ENCODE measurements around the gene ITGAX. TPM values are rescaled to one million over a fixed set of nuclear protein-coding genes. Genes with fewer than 3 reads are reported as not detected.

Gene ITGAX
- polyA plus RNA-seq, 1 of the 3 experiments (the other 2 are of a cell fraction) = 0.66 TPM

DNA sequence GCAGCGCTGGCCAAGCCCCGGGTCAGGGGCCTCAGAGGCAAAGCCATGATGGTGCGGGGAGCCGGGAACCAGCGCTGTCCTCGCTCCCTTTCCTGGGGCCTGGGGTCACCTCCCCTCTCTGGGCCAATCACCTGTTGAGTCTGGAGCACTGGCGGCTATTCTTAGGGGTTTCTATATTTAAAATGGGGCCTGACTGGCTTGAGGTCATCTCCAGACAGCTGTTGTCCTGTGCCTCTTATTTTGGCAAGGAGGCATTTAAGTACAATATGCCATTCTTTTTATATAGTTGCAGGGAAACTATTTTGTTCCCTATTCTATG lies 73.3 kb downstream of the ITGAX start, which contains the start of gene COX6A2:
Gene COX6A2, minus strand, starts transcription at position 82 of the 319 bp plus-strand sequence. Its CDS starts 35 bp downstream, at position 47.
- CTCF ChIA-PET = interaction anchor here (1.1 to 3.0 kb wide), 3 partner anchors 11 to 30 kb away, joined by 3 to 13 read pairs (median 3); partner anchors contain the start of gene ZNF843
- peak within 1 kb of the TSS; percentile 60; the same call in 1 of the 2 replicates for H3K4me2 ChIP-seq

More for the DNA sequence above, 73.3 kb downstream of the ITGAX start, which contains the start of gene COX6A2:
- no peak for DNase-seq
- Histone ChIP-seq H3K27me3 (ENCODE audit: insufficient read depth) (peaks cover 36% of the 10 kb centered on the region), H4K20me1 (ENCODE audit: insufficient read depth) (no peaks in the 10 kb centered on the region), H3F3A (replicated peaks; ENCODE audit: insufficient read depth) (no peaks in the 10 kb centered on the region), H3K9me2 (no peaks in the 10 kb centered on the region), H3K36me3 (replicated peaks in 1 of 2; ENCODE audit: control insufficient read depth in 1 of 2, insufficient read depth in 2 of 2, low read length in 1 of 2) (no peaks in the 10 kb centered on the region), H3K4me3 (ENCODE audit: low read depth in 2 of 2, low read length in 1 of 2) (peak within 1 kb of the TSS in 1 of 2 experiments; percentile 33; a peak in 2 of 4 replicates), H3K4me1 (ENCODE audit: control insufficient read depth in 1 of 2, insufficient read depth in 2 of 2, low read depth in 1 of 2, low read length in 1 of 2) (no peaks in the 10 kb centered on the region; a peak in 1 of 4 replicates), H3K9me3 (no peaks in the 10 kb centered on the region), H3K79me2 (ENCODE audit: insufficient read depth) (no peaks in the 10 kb centered on the region), H3K9ac (no peak within 1 kb of the TSS), H2AFZ (ENCODE audit: low read depth) (peak within 1 kb of the TSS; percentile 59; the same call in 1 of the 2 replicates), H3K27ac (ENCODE audit: low read depth in 2 of 2, low read length in 1 of 2) (no peak within 1 kb of the TSS)
- POLR2A ChIA-PET = no interaction called here
- 24% methylated on average over 7 of the region's 7 CpGs for WGBS (ENCODE audit: low lambda C conversion rate)
- TF ChIP-seq CHD2 (IDR thresholded peaks at IDR 0.05; ENCODE audit: low read length, partially characterized antibody) (no peak), EP300 (IDR thresholded peaks at IDR 0.05; ENCODE audit: borderline replicate concordance in 1 of 2, low read depth in 1 of 2, low read length in 1 of 2) (no peak), TAF1 (IDR thresholded peaks at IDR 0.05; ENCODE audit: borderline replicate concordance, low read depth, low read length) (no peak), GABPA (IDR thresholded peaks at IDR 0.05; ENCODE audit: low read depth) (no peak), MEF2A (IDR thresholded peaks at IDR 0.05; ENCODE audit: borderline replicate concordance, low read depth) (no peak), POLR2AphosphoS5 (IDR thresholded peaks at IDR 0.05; ENCODE audit: low read depth, low read length) (no peak), SIN3A (IDR thresholded peaks at IDR 0.05; ENCODE audit: borderline replicate concordance, low read depth, low read length) (no peak), JUND (IDR thresholded peaks at IDR 0.05) (no peak), FOXJ3 (CRISPR knock-in tag; IDR thresholded peaks at IDR 0.05) (no peak), ELF1 (IDR thresholded peaks at IDR 0.05) (no peak), NFIC (IDR thresholded peaks at IDR 0.05; ENCODE audit: borderline replicate concordance) (no peak)
- TF ChIP-seq, protein P1, sequence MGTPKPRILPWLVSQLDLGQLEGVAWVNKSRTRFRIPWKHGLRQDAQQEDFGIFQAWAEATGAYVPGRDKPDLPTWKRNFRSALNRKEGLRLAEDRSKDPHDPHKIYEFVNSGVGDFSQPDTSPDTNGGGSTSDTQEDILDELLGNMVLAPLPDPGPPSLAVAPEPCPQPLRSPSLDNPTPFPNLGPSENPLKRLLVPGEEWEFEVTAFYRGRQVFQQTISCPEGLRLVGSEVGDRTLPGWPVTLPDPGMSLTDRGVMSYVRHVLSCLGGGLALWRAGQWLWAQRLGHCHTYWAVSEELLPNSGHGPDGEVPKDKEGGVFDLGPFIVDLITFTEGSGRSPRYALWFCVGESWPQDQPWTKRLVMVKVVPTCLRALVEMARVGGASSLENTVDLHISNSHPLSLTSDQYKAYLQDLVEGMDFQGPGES (IDR thresholded peaks at IDR 0.05; ENCODE audit: low read depth, low read length) = no peak
- TF ChIP-seq, protein P2, sequence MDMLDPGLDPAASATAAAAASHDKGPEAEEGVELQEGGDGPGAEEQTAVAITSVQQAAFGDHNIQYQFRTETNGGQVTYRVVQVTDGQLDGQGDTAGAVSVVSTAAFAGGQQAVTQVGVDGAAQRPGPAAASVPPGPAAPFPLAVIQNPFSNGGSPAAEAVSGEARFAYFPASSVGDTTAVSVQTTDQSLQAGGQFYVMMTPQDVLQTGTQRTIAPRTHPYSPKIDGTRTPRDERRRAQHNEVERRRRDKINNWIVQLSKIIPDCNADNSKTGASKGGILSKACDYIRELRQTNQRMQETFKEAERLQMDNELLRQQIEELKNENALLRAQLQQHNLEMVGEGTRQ (IDR thresholded peaks at IDR 0.05; ENCODE audit: borderline replicate concordance, low read depth, low read length) = no peak
- TF ChIP-seq, protein P3, sequence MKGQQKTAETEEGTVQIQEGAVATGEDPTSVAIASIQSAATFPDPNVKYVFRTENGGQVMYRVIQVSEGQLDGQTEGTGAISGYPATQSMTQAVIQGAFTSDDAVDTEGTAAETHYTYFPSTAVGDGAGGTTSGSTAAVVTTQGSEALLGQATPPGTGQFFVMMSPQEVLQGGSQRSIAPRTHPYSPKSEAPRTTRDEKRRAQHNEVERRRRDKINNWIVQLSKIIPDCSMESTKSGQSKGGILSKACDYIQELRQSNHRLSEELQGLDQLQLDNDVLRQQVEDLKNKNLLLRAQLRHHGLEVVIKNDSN (IDR thresholded peaks at IDR 0.05; ENCODE audit: borderline replicate concordance, low read depth) = no peak
- TF ChIP-seq, protein P4, sequence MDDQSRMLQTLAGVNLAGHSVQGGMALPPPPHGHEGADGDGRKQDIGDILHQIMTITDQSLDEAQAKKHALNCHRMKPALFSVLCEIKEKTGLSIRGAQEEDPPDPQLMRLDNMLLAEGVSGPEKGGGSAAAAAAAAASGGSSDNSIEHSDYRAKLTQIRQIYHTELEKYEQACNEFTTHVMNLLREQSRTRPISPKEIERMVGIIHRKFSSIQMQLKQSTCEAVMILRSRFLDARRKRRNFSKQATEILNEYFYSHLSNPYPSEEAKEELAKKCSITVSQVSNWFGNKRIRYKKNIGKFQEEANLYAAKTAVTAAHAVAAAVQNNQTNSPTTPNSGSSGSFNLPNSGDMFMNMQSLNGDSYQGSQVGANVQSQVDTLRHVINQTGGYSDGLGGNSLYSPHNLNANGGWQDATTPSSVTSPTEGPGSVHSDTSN (IDR thresholded peaks at IDR 0.05) = no peak
- TF ChIP-seq, protein P5, sequence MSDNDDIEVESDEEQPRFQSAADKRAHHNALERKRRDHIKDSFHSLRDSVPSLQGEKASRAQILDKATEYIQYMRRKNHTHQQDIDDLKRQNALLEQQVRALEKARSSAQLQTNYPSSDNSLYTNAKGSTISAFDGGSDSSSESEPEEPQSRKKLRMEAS (IDR thresholded peaks at IDR 0.05; ENCODE audit: low read depth) = no peak
- TF ChIP-seq, protein P6, sequence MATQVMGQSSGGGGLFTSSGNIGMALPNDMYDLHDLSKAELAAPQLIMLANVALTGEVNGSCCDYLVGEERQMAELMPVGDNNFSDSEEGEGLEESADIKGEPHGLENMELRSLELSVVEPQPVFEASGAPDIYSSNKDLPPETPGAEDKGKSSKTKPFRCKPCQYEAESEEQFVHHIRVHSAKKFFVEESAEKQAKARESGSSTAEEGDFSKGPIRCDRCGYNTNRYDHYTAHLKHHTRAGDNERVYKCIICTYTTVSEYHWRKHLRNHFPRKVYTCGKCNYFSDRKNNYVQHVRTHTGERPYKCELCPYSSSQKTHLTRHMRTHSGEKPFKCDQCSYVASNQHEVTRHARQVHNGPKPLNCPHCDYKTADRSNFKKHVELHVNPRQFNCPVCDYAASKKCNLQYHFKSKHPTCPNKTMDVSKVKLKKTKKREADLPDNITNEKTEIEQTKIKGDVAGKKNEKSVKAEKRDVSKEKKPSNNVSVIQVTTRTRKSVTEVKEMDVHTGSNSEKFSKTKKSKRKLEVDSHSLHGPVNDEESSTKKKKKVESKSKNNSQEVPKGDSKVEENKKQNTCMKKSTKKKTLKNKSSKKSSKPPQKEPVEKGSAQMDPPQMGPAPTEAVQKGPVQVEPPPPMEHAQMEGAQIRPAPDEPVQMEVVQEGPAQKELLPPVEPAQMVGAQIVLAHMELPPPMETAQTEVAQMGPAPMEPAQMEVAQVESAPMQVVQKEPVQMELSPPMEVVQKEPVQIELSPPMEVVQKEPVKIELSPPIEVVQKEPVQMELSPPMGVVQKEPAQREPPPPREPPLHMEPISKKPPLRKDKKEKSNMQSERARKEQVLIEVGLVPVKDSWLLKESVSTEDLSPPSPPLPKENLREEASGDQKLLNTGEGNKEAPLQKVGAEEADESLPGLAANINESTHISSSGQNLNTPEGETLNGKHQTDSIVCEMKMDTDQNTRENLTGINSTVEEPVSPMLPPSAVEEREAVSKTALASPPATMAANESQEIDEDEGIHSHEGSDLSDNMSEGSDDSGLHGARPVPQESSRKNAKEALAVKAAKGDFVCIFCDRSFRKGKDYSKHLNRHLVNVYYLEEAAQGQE (IDR thresholded peaks at IDR 0.05; ENCODE audit: low read depth, low read length) = no peak
- TF ChIP-seq, protein P7, sequence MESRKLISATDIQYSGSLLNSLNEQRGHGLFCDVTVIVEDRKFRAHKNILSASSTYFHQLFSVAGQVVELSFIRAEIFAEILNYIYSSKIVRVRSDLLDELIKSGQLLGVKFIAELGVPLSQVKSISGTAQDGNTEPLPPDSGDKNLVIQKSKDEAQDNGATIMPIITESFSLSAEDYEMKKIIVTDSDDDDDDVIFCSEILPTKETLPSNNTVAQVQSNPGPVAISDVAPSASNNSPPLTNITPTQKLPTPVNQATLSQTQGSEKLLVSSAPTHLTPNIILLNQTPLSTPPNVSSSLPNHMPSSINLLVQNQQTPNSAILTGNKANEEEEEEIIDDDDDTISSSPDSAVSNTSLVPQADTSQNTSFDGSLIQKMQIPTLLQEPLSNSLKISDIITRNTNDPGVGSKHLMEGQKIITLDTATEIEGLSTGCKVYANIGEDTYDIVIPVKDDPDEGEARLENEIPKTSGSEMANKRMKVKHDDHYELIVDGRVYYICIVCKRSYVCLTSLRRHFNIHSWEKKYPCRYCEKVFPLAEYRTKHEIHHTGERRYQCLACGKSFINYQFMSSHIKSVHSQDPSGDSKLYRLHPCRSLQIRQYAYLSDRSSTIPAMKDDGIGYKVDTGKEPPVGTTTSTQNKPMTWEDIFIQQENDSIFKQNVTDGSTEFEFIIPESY (IDR thresholded peaks at IDR 0.05; ENCODE audit: borderline replicate concordance, low read depth) = no peak

All from SK-N-SH (cell line).